HG03039 (cell line): ENCODE data around the gene BRD9.
"Not testable (repeated sequence)": the region's sequence is repeated elsewhere in the genome, so short reads cannot be mapped to it uniquely, and the experiment has no call there.

Experiments used
- ATAC-seq: cut with Tn5 transposase; IDR thresholded peaks from one replicate; pipeline ENCODE4 v1.9.1; 2021; ENCODE audit warnings: mild to moderate bottlenecking, moderate library complexity; ENCODE audit not compliant: unreplicated experiment

The BRD9 gene

GRCh38 chr5:892394-893136 lies at the start of gene BRD9, which contains the start of gene TRIP13:
BRD9 (minus strand) TSS chr5:892801; CDS start chr5:892657, 144 bp downstream.
TRIP13 (plus strand) TSS chr5:892884; CDS start chr5:892999, 115 bp downstream.
- ATAC-seq, result peak; percentile 97

GRCh38 chr5:940741-941140 lies 48.1 kb upstream of the BRD9 start:
- not testable (repeated sequence) for ATAC-seq

DNA sequence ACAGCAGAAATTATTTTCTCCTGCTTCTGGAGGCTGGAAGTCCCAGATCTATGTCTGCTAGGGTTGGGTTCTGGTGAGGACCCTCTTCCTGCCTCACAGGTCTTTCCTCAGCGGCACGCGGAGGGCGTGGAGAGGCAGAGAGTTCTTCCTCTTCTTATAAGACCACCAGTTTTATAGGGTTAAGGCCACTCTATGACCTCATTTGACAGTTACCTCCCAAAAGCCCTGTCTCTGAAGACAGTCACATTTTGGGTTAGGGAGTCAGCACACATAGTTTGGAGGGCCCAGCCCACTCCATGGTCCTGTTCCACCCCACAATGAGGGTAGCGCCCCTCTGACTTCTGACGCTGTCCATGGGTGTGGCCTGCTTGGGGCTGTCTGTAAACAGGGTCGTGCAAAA lies 46.8 kb upstream of the BRD9 start:
- ATAC-seq, result no peak

GRCh38 chr5:937151-937924 lies 44.7 kb upstream of the BRD9 start:
- ATAC-seq, result no peak

- ATAC-seq, result no peak
Measured at GRCh38 chr5:936149-937144, 43.8 kb upstream of the BRD9 start.

DNA sequence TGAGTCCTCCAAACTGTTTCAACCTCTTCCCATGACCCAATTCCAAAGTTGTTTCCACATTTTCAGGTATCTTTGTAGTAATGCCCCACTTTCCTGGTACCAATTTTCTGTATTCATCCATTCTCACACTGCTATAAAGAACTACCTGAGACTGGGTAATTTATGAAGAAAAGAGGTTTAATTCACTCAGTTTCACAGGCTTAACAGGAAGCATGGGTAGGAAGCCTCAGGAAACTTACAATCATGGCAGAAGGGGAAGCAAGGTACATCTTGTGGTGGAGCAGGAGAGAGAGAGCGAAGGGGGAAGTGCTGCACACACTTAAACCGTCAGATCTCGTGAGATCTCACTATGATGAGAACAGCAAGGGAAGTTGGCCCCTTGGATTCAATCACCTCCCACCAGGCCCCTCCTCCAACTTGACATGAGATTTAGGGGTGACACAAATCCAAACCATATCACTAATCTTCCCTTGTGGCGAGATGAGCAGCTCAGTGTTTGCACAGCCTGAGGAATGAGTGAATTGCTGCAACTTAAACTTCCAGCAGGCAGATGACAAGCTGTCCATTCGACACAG lies 43.0 kb upstream of the BRD9 start:
- ATAC-seq, result no peak

- not testable (repeated sequence) for ATAC-seq
Measured at GRCh38 chr5:934381-934967, 41.9 kb upstream of the BRD9 start.

DNA sequence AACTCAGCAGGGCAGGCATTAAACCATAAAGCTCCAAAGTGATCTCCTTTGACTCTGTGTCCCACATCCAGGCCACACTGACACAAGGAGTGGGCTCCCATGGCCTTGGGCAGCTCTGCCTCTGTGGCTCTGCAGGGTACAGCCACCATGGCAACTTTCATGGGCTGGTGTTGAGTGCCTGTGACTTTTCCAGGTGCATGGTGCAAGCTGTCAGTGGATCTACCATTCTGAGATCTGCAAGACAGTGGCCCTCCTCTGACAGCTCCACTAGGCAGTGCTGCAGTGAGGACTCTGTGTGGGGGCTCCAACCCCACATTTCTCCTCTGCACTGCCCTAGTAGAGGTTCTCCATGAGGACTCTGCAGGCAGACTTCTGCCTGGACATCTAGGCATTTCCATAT lies 41.4 kb upstream of the BRD9 start:
- not testable (repeated sequence) for ATAC-seq

- ATAC-seq, result no peak
Measured at GRCh38 chr5:933251-933861, 40.8 kb upstream of the BRD9 start.

- no peak for ATAC-seq
Measured at GRCh38 chr5:932628-933250, 40.1 kb upstream of the BRD9 start.

- ATAC-seq, result no peak
Measured at GRCh38 chr5:932151-932627, 39.6 kb upstream of the BRD9 start.

- ATAC-seq, result no peak
Measured at GRCh38 chr5:931570-932145, 39.1 kb upstream of the BRD9 start.

GRCh38 chr5:930866-931265 lies 38.3 kb upstream of the BRD9 start:
- ATAC-seq, result no peak

DNA sequence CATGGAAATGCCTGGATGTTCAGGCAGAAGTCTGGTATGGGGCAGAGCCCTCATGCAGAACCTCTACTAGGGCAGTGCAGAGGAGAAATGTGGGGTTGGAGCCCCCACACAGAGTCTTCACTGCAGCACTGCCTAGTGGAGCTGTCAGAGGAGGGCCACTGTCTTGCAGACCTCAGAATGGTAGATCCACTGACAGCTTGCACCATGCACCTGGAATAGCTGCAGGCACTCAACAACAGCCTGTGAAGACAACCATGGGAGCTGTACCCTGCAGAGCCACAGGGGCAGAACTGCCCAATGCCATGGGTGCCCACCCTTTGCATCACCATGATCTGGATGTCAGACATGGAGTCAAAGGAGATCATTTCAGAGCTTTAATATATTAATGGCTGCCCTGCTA lies 37.0 kb upstream of the BRD9 start:
- no peak for ATAC-seq

DNA sequence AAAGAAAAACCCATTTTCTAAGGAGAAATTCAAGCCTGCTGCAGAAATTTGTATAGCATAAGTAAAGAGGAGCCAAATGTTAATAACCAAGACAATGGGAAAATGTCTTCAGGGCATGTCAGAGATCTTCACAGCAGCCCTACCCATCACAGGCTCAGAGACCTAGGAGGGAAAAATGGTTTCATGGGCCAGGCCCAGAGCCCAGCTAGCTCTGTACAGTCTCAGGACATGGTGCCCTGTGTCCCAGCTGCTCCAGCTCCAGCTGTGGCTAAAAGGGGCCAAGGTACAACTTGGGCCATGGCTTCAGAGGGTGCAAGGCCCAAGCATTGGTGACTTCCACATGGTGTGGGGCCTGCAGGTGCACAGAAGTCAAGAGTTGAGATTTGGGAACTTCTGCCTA lies 36.6 kb upstream of the BRD9 start:
- not testable (repeated sequence) for ATAC-seq

DNA sequence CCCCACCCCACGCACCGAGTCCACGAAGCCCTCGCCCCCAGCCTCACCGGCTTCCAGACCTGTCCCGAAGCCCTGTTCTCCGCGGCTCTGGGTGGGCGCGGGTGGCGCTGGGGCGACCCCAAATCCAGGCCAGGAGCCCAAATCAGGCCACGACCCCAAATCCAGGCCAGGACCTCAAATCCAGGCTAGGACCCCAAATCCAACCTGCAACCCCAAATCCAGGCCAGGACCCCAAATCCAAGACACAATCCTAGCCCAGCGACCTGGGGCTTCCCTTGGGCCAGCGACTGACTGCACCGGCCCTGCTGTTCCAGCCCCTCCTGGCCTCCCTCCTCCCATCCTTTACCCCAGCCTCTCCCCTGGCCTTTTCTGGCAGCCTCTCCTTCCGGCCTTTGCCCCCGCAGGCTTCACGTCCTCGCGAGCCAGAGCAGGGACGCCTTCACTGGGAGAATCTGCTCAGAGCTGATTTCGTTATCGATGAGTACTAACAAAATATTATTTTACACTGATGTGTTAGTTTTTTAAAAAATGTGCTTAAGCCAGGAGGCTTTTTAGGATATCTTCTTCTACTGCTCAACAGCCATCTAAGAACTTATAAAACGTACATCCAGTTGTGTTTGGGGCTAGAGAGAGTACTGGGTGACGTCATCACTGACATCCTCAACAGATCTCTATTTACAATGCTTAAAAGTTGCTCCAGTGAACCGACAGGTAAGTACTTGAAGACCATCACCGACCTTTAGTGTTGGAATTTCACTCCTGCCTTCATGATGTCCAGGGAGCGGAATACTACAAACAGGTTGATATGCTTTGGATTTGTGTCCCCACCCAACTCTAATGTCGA lies 34.8 kb upstream of the BRD9 start:
- ATAC-seq, result no peak

DNA sequence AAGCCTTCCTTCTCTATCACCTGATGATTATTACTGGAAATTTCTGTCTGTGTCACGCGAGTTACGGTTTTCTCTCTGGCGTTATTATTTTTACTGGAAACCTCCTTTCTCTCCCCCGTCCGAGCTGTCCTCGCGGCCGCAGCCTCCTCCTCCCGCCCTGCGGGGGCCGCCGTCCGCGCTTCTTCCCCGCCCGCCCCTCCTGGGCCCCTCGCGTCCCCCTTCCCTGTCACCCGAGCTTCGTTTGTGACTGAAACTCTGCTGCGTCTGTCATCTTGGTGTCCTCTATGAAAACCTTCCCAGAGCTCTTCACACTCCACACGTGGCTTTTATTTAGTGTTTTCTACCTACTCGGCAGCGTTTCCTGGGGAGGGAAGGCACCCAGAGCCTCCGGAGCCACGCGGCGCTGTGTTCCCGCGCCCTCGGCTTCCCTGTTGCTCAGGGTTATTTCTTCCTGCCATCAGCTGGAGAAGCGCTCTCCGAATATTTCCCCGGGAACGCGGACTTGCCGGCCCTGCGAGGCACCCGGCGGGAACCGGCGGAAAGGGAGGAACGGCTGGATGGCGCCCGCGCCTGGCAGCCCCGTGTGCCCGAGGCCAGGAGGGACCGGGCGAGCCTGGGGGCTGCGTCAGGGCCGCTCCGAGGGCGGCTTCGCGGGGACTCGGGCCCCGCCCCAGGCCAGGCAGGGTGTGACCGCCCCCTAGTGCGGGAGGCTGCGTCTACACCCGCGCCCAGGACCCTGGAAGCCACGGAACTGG lies 34.0 kb upstream of the BRD9 start:
- ATAC-seq, result no peak
